Measurements from ENCODE around the gene ST3GAL4. TPM values are rescaled to one million over a fixed set of nuclear protein-coding genes. Genes with fewer than 3 reads are reported as not detected.

Gene ST3GAL4
- total RNA-seq, 3 donors from 2014 or later: 17.6 to 36.2 (median 32.8) TPM

DNA sequence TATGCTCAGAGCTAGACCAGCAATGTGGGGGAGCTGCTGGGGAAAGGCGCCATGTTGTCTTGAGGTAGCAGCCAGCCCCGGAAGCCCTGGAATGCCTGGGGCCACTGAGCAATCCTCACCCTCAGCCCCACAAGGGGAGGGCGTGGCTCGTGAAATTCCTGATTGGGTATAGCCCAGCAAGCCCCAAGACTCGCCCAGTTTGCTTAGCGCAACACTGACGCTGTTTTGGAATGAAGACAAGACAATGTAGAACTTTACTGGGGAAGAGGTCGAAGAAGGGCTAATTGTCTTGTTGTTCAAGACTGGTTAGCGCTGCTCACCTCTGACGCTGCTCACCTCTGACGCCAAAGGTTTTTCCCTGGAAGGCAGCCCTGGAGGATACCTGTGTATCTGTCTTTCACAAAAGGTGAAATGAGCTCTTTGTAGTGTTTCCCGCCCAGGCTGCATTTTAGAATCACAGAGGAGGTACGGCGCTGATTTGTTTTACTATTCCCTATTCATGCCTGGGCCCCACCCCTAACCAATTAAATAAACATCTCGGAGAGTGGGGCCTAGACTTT, 47.6 kb downstream of the ST3GAL4 start:
- TF ChIP-seq POLR2AphosphoS5 (IDR thresholded peaks at IDR 0.05) (peak in 1 of 3 donors; percentile 20), POLR2A (IDR thresholded peaks at IDR 0.05) (no peak)
- TF ChIP-seq, protein P1, sequence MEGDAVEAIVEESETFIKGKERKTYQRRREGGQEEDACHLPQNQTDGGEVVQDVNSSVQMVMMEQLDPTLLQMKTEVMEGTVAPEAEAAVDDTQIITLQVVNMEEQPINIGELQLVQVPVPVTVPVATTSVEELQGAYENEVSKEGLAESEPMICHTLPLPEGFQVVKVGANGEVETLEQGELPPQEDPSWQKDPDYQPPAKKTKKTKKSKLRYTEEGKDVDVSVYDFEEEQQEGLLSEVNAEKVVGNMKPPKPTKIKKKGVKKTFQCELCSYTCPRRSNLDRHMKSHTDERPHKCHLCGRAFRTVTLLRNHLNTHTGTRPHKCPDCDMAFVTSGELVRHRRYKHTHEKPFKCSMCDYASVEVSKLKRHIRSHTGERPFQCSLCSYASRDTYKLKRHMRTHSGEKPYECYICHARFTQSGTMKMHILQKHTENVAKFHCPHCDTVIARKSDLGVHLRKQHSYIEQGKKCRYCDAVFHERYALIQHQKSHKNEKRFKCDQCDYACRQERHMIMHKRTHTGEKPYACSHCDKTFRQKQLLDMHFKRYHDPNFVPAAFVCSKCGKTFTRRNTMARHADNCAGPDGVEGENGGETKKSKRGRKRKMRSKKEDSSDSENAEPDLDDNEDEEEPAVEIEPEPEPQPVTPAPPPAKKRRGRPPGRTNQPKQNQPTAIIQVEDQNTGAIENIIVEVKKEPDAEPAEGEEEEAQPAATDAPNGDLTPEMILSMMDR (IDR thresholded peaks at IDR 0.05): no peak
- no peaks in the 10 kb centered on the region for H3K27me3 ChIP-seq
- H3K4me3 ChIP-seq: no peak overlapping the region
- intact Hi-C loops (cut with DNase I; ENCODE audit: low total_unique reads): no loop called here
- H3K4me1 ChIP-seq: no peaks in the 10 kb centered on the region
- H3K36me3 ChIP-seq: no peaks in the 10 kb centered on the region
- H3K27ac ChIP-seq: peak overlapping the region; percentile 63 to 68
- DNase-seq (ENCODE audit: low spot score in 2 of 2): peak in 1 of 2 donors; percentile 72
- H3K9me3 ChIP-seq: no peaks in the 10 kb centered on the region

DNA sequence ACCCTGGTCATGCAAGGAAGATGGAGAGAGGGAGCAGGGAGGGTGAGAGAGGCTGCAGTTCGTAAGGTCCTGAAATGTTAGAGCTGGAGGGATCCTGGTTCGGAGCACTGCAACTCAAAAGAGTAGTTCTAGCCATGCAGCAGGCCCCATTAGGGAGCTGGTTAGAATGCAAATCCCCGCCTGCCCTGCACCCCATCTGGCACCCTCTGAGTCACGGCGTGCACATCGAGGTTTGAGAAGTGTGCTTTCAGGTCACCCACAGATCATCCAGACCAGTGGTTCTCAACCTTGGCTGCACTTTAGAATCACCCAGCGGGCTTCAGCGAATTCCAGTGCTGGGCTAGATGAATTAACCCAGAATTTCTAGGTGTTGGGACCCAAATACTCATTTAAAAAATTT, 48.2 kb downstream of the ST3GAL4 start:
- Histone ChIP-seq H3K27ac (peak overlapping the region; percentile 63 to 68), H3K36me3 (no peaks in the 10 kb centered on the region), H3K4me1 (no peaks in the 10 kb centered on the region), H3K9me3 (no peaks in the 10 kb centered on the region), H3K27me3 (no peaks in the 10 kb centered on the region), H3K4me3 (no peak overlapping the region)
- no peak for DNase-seq (ENCODE audit: low spot score in 2 of 2)
- TF ChIP-seq POLR2A (IDR thresholded peaks at IDR 0.05) (no peak), POLR2AphosphoS5 (IDR thresholded peaks at IDR 0.05) (no peak)
- TF ChIP-seq, protein P1 (IDR thresholded peaks at IDR 0.05): no peak
- intact Hi-C loops (cut with DNase I; ENCODE audit: low total_unique reads): no loop called here

DNA sequence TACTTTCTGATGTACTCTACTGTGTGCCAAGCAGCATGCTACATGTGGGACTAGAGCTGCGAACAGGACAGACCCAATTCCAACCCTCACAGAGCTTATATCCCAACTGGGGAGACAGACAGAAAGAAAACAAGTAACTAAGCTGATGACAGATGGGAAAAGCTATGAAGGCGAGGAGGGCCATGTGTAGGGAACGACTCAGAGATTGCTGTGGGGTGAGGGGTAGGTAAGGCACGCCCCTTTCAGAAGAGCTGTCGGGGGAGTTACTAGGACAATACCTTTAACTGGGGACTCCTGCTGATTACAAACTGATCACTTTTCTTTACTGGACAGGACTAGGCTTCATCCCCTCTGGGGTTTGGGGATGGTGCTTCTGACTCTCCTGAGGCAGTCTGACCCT, 48.9 kb downstream of the ST3GAL4 start:
- Histone ChIP-seq H3K27ac (peak overlapping the region; percentile 33 to 68), H3K4me3 (no peak overlapping the region), H3K9me3 (no peaks in the 10 kb centered on the region), H3K27me3 (no peaks in the 10 kb centered on the region), H3K36me3 (no peaks in the 10 kb centered on the region), H3K4me1 (no peaks in the 10 kb centered on the region)
- no peak for DNase-seq (ENCODE audit: low spot score in 2 of 2)
- TF ChIP-seq, protein P1 (IDR thresholded peaks at IDR 0.05): no peak
- TF ChIP-seq POLR2AphosphoS5 (IDR thresholded peaks at IDR 0.05): no peak
- TF ChIP-seq POLR2A (IDR thresholded peaks at IDR 0.05): no peak
- intact Hi-C loops (cut with DNase I; ENCODE audit: low total_unique reads): no loop called here

DNA sequence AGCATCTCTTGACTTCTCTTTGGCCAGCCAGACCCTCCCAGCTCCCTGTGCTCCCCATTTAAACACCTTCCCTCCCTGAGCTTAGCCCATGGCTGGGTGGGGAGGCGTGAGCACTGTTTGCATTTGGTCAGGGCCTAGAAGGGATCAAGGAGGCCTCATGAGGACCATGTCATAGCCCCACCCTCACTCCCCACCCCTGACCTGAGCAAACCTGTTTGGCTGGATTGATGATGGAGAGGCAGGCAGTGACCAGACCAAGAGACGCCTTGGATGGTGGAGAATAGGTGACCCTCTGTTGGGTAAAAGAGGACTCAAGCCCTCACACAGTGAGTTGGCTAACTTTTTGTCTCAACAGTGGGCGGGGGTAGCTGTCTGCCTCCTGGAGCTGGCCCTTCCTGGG, 49.9 kb downstream of the ST3GAL4 start:
- intact Hi-C loops (cut with DNase I; ENCODE audit: low total_unique reads): no loop called here
- H3K27ac ChIP-seq: peak overlapping the region; percentile 33 to 61
- no peaks in the 10 kb centered on the region for H3K9me3 ChIP-seq
- no peaks in the 10 kb centered on the region for H3K4me1 ChIP-seq
- H3K4me3 ChIP-seq: no peak overlapping the region
- DNase-seq (ENCODE audit: low spot score in 2 of 2): no peak
- no peaks in the 10 kb centered on the region for H3K27me3 ChIP-seq
- TF ChIP-seq, protein P1 (IDR thresholded peaks at IDR 0.05): no peak
- TF ChIP-seq POLR2AphosphoS5 (IDR thresholded peaks at IDR 0.05) (no peak), POLR2A (IDR thresholded peaks at IDR 0.05) (no peak)
- no peaks in the 10 kb centered on the region for H3K36me3 ChIP-seq

DNA sequence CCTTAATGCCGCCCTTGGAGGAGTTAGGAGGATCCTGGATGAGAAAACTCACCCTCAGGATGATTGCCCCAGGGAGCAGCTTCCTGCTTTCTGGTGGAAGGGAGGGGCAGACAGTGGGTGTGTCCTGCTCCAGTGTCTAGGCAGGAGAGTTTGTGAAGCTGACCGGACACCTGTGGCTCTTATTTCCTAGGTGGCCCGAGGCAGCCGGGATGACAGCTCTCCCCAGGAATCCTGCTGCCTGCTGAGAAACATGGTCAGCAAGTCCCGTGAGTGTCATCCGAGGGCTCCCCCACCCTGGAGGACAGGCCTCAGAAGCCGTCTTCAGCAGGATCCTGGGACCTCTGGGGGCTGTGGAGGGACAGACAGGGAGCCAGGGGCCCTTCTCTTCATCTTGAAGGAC, 50.4 kb downstream of the ST3GAL4 start:
- peak in 1 of 2 donors; percentile 46 for DNase-seq (ENCODE audit: low spot score in 2 of 2)
- intact Hi-C loops (cut with DNase I; ENCODE audit: low total_unique reads): no loop called here
- Histone ChIP-seq H3K27me3 (no peaks in the 10 kb centered on the region), H3K4me3 (no peak overlapping the region), H3K9me3 (no peaks in the 10 kb centered on the region), H3K4me1 (no peaks in the 10 kb centered on the region), H3K27ac (peak overlapping the region; percentile 33 to 61), H3K36me3 (no peaks in the 10 kb centered on the region)
- TF ChIP-seq POLR2A (IDR thresholded peaks at IDR 0.05) (no peak), POLR2AphosphoS5 (IDR thresholded peaks at IDR 0.05) (no peak)
- TF ChIP-seq, protein P1 (IDR thresholded peaks at IDR 0.05): no peak
